SHP77 treated with DMSO at 0.1 percent for 48 hours (cell line): ENCODE measurements around the gene TNFSF11.

Experiments used
- DNase-seq: peaks from one replicate; lab custom pipeline; 2025; lab: John Stamatoyannopoulos, UW

Gene TNFSF11

GRCh38 chr13:42653679-42654078 lies 79.7 kb downstream of the TNFSF11 start:
- DNase-seq = no peak

DNA sequence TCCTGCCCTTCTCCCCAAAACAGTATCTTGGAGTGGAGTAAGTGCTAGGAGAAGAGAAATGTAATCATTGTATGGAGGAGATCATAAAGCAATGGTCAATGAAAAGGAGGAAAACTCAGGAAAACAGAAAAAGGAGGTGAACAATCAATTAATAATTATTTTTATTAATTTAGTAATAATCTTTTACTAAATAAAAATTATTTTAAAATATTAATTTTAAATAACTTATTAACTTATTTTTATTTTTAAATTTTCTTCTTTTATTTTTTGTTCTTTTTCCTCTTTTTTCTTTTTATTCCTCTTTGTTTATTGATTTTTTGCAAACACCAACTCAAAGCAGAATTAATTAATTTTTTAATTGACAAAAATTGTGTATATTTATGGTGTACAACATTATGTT lies 80.3 kb downstream of the TNFSF11 start:
- DNase-seq = no peak

DNA sequence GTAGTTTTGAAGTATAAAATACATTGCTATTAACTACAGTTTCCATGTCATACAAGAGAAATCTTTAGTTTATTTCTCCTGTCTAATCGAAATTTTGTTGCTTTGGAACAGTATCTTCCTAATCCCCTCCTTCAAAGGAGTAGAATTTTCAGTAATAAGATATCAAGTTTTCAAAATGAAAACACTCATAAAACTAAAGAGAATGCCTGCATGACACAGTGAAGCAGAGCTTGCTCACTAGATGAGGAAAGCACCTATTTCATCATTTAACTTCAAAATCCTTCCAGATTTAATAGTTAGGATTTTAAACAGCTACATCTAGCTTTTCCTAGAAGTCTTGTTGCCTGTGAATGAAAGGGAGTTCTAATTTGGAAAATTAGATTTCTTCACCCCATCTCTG lies 80.8 kb downstream of the TNFSF11 start:
- no peak for DNase-seq

DNA sequence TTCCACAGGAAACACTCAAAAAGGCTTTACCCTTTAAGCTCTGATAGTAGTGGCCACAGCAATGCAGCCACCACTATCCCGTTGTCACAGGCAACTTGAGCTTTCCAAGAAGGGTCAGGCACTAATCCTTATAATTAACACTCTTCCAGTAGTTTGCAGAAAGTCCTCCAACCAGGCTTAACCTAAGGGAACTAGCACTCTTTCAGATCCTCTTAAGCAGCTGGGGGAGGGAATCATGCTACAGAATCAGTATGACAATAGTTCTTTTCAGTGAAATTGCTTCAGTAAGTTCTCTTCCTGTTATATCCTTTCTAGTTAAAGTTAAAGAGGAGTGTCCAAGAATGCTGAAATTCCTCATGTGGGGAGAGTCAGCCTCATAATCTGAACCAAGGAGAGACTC lies 82.2 kb downstream of the TNFSF11 start:
- DNase-seq = no peak

GRCh38 chr13:42656958-42657357 lies 83.0 kb downstream of the TNFSF11 start:
- DNase-seq = no peak
